Neutrophil (primary cell): ENCODE data around the gene LUM.

ENCODE experiments used
- H3K27ac ChIP-seq: fragments of 200-600 bp; sonication (generic); 2 replicates; pipeline ENCODE4 v1.5.1; 2016; ENCODE audit warnings: mild to moderate bottlenecking, moderate library complexity
- H3K27me3 ChIP-seq: fragments of 200-600 bp; sonication (generic); 2 replicates; pipeline ENCODE4 v1.6.0; 2016; ENCODE audit warnings: mild to moderate bottlenecking
- H3K36me3 ChIP-seq: fragments of 200-600 bp; sonication (generic); 2 replicates; pipeline ENCODE4 v1.5.1; 2017
- H3K4me1 ChIP-seq, 2 experiments: fragments of 200-600 bp in 1 of 2; sonication (generic) in 1 of 2; 1 replicate in 1 of 2; 2 replicates in 1 of 2; pipeline versions ENCODE4 v1.5.1 to v1.6.1; 2013 to 2016; ENCODE audit warnings: low read depth in 1 of 2, low read length in 1 of 2, mild to moderate bottlenecking in 1 of 2, moderate library complexity in 1 of 2; ENCODE audit not compliant: control insufficient read depth in 1 of 2, insufficient read depth in 1 of 2
- H3K4me3 ChIP-seq, 2 experiments: fragments of 200-600 bp in 1 of 2; sonication (generic) in 1 of 2; 1 replicate in 1 of 2; 2 replicates in 1 of 2; pipeline ENCODE4 v1.5.1; 2013 to 2016; ENCODE audit warnings: low read depth in 1 of 2, low read length in 1 of 2, mild to moderate bottlenecking in 1 of 2, moderate library complexity in 1 of 2
- H3K9me3 ChIP-seq: fragments of 200-600 bp; sonication (generic); 2 replicates; pipeline ENCODE4 v1.5.1; 2016
- CTCF ChIP-seq: fragments of 200-600 bp; sonication (generic); IDR thresholded peaks from 2 replicates; pipeline ENCODE4 v1.5.1; 2016; ENCODE audit warnings: antibody characterized with exemption

LUM gene

GRCh38 chr12:91123236-91123916, 12.1 kb upstream of the LUM start:
- no peaks in the 10 kb centered on the region for H3K27me3 ChIP-seq
- no peaks in the 10 kb centered on the region for H3K9me3 ChIP-seq
- H3K27ac ChIP-seq = no peak overlapping the region
- H3K4me3 ChIP-seq = no peak overlapping the region
- TF ChIP-seq CTCF = no peak
- no peaks in the 10 kb centered on the region for H3K36me3 ChIP-seq
- no peaks in the 10 kb centered on the region for H3K4me1 ChIP-seq

DNA sequence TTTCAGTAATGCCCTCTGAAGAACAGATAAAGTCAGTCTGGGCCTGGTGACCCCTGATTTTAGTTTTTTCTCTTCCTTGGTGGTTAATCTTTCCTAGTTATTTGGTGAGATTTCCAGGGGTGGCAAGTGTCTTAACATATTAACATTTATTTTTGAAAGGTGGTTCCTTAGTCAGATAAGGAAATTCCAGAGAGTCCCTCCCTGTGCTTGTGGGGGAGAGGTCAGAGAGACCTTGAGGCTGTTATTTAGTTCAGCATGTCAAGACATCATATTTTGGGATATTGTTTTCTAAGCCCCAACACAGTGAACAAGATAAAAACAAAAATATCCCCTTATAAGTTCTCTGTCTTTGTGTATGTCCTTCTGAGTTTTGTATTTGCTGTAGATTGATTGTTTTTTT, 9.5 kb upstream of the LUM start:
- no peaks in the 10 kb centered on the region for H3K27me3 ChIP-seq
- H3K4me3 ChIP-seq = no peak overlapping the region
- H3K4me1 ChIP-seq = no peaks in the 10 kb centered on the region
- H3K36me3 ChIP-seq = no peaks in the 10 kb centered on the region
- TF ChIP-seq CTCF = no peak
- H3K27ac ChIP-seq = no peak overlapping the region
- no peaks in the 10 kb centered on the region for H3K9me3 ChIP-seq

GRCh38 chr12:91119089-91119488, 7.8 kb upstream of the LUM start:
- Histone ChIP-seq H3K27me3 (no peaks in the 10 kb centered on the region), H3K9me3 (no peaks in the 10 kb centered on the region), H3K36me3 (no peaks in the 10 kb centered on the region), H3K4me1 (no peaks in the 10 kb centered on the region), H3K4me3 (no peak overlapping the region), H3K27ac (no peak overlapping the region)
- TF ChIP-seq CTCF = no peak

- no peak overlapping the region for H3K4me3 ChIP-seq
- no peaks in the 10 kb centered on the region for H3K27me3 ChIP-seq
- no peak overlapping the region for H3K27ac ChIP-seq
- H3K36me3 ChIP-seq = no peaks in the 10 kb centered on the region
- H3K4me1 ChIP-seq = no peaks in the 10 kb centered on the region
- no peaks in the 10 kb centered on the region for H3K9me3 ChIP-seq
- TF ChIP-seq CTCF = no peak
Measured at GRCh38 chr12:91113621-91114020, 2.3 kb upstream of the LUM start.

- Histone ChIP-seq H3K27ac (no peak overlapping the region), H3K27me3 (no peaks in the 10 kb centered on the region), H3K9me3 (no peaks in the 10 kb centered on the region), H3K4me1 (no peaks in the 10 kb centered on the region), H3K36me3 (no peaks in the 10 kb centered on the region), H3K4me3 (no peak overlapping the region)
- no peak for TF ChIP-seq CTCF
Measured at GRCh38 chr12:91110311-91110924, 876 bp downstream of the LUM start.
